GM21515 (cell line): Measurements from ENCODE around the gene CYP2E1.
"Not testable (repeated sequence)": the region's sequence is repeated elsewhere in the genome, so short reads cannot be mapped to it uniquely, and the experiment has no call there.

Source experiments
- ATAC-seq: cut with Tn5 transposase; IDR thresholded peaks from one replicate; pipeline ENCODE4 v1.9.1; 2021; ENCODE audit not compliant: unreplicated experiment

CYP2E1 gene

DNA sequence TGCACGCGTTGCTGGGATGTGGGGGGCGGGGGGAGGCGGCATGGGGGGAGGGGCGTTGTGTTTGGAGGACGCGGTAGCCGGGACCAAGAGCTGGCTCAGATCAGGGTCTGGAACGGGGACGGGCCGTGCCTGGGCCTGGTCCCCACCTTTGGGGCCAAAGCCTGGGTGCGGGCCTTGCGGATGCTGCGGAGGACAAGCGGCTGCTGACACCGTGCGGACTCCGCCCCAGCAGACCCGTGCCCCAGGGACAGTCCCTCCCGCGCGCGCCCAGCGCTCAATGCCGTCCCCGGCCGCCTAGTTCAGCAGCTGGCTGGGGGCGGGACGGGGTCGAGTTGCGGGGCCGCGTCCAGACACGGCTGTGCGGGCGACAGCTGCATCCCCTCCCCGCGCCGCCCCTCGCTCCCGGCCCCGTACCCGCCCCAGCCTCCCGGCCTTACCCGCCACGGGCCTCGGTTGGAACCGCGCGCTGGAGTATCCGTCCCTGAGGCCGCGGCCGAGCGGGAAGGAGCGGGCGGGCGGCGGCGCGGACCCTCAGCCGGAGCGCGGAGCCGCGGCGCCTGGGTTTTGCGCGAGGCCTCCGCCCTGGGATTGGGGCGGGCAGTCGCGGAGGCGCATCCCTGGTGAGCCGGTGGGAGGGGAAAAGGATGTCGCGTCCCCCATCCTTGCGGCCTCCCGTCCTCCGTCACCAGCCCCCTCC, 41.8 kb downstream of the CYP2E1 start:
- not testable (repeated sequence) for ATAC-seq

DNA sequence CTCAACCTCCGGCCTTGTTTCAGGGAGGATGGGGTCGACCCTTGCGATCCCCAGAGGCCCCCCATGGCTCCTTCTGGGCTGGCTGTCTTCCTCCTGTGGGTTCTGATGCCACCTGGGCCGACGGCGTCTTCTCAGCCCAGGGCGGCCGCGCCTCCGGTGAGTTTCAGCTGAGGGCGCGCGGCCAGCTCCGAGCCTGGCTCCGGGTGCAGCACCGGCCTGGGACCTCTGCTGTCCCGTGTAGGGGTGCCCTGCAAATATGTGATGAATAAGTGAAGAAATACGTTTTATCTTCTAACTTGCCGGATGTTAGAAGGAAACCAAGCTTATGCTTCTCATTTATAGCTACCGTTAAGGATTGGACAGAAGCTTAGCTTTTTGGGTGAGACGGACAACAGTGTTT, 42.6 kb downstream of the CYP2E1 start:
- not testable (repeated sequence) for ATAC-seq

DNA sequence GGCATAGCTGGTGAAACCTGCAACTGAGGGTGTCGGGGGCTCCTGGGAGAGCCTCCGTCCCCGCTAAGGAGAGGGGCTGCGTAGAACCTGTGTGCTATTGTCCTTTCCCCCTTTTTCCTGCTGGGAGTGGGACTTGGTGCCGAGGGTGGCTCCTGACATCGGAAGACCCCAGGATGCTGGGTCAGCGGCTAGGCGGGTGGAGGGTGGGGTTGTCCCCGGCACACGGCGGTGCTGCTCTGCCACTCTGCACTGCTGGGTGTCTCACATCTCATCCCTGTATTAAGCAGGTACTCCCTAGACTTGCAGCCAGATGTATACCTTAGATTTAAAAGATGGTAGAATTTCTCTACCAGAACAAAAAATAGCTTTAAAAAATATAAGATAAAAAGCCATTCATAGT, 44.9 kb downstream of the CYP2E1 start:
- not testable (repeated sequence) for ATAC-seq

DNA sequence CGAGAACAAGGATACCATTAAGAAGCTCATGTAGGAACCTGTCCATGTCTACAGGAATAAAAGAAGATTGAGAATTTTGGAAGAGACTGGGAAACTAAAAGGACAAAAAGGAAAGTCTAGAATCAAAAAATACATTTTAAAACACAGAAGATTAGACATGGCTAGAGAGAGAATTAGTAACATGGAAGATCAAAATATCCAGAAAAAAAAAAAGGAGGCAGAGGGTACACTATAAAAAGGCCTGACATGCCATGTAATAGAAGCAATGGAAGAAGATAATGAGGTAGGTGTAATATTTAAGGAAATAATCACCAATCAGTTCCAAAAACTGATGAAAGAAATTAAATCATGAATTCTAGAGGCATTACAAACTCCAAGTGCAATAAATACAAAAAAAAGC, 46.3 kb downstream of the CYP2E1 start:
- ATAC-seq, result not testable (repeated sequence)

DNA sequence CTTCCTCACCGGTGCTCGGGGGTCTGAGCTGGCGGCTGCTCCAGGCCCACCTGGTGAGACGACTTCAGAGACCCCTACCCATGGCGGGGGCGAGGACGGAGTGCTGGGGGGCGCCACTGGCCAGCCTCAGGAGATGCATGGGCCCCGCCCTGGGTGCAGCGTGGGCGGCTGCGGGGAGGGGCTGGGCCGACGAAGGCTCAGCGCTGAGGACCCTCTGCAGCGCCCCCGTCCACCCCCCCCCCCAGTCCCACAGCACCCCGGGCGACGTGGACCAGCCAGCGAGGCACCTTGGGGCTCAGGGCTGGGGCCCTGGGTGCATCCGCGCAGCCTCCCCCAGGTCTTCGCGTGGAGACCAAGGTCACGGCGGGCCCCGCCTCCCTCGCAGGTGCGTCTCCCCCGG, 49.9 kb downstream of the CYP2E1 start:
- ATAC-seq, result not testable (repeated sequence)
